SU-DHL-6 (cell line): Measurements from ENCODE around the gene AGRN.

Experiments
- H2AFZ ChIP-seq: fragments of 200-600 bp; sonication (generic); 2 replicates; pipeline ENCODE4 v1.6.1; 2014; ENCODE audit warnings: low read depth, mild to moderate bottlenecking, moderate library complexity, mixed read lengths, antibody characterized with exemption, low read length; ENCODE audit not compliant: severe bottlenecking
- H3F3A ChIP-seq: fragments of 200-600 bp; shearing (Covaris generic); 2 replicates; pipeline ENCODE4 v1.6.0; 2016; ENCODE audit warnings: antibody characterized with exemption, mild to moderate bottlenecking; ENCODE audit not compliant: insufficient read depth
- H3K27ac ChIP-seq: fragments of 200-600 bp; sonication (generic); 2 replicates; pipeline ENCODE4 v1.5.1; 2016; ENCODE audit warnings: low read depth, mild to moderate bottlenecking, low read length, moderate library complexity, mixed read lengths
- H3K27me3 ChIP-seq: fragments of 200-600 bp; sonication (generic), shearing (Covaris generic); 2 replicates; pipeline ENCODE4 v1.6.0; 2014; ENCODE audit warnings: mild to moderate bottlenecking, low read length
- H3K36me3 ChIP-seq: fragments of 200-600 bp; sonication (generic); 2 replicates; pipeline ENCODE4 v1.6.1; 2014; ENCODE audit warnings: mild to moderate bottlenecking, low read length, mixed read lengths
- H3K4me2 ChIP-seq: fragments of 300-600, 200-600 bp; shearing (Covaris generic), sonication (generic); 2 replicates; pipeline ENCODE4 v1.6.0; 2014; ENCODE audit warnings: low read length, low read depth, mild to moderate bottlenecking; ENCODE audit not compliant: poor library complexity, severe bottlenecking
- H3K4me3 ChIP-seq: fragments of 200-600 bp; sonication (generic); 2 replicates; pipeline ENCODE4 v1.5.1; 2014; ENCODE audit warnings: antibody characterized with exemption, low read length, mild to moderate bottlenecking, mixed read lengths; ENCODE audit not compliant: insufficient read depth, poor library complexity, severe bottlenecking
- H3K79me2 ChIP-seq: fragments of 200-600 bp; sonication (generic); 2 replicates; pipeline ENCODE4 v1.6.1; 2014; ENCODE audit warnings: mild to moderate bottlenecking, low read length, moderate library complexity; ENCODE audit not compliant: insufficient read depth
- H3K9ac ChIP-seq: fragments of 200-600 bp; sonication (generic); 2 replicates; pipeline ENCODE4 v1.7.0; 2014; ENCODE audit warnings: mild to moderate bottlenecking, low read length
- H3K9me2 ChIP-seq: fragments of 200-600 bp; sonication (generic); replicated peaks from 2 replicates; pipeline ENCODE4 v1.6.1; 2014; ENCODE audit warnings: low read length; ENCODE audit not compliant: insufficient read depth
- H3K9me3 ChIP-seq: fragments of 200-600 bp; sonication (generic); 2 replicates; pipeline ENCODE4 v1.6.1; 2014; ENCODE audit warnings: low read length, mixed read lengths; ENCODE audit not compliant: insufficient read depth
- H4K20me1 ChIP-seq: fragments of 200-600 bp; sonication (generic); 2 replicates; pipeline ENCODE4 v1.6.1; 2014; ENCODE audit warnings: low read depth, mild to moderate bottlenecking, antibody characterized with exemption, low read length, moderate library complexity, mixed read lengths
- EZH2phosphoT487 ChIP-seq: fragments of 200-600 bp; sonication (generic), shearing (Covaris generic); conservative IDR thresholded peaks from 2 replicates; pipeline ENCODE4 v1.6.1; 2018; ENCODE audit warnings: mild to moderate bottlenecking, antibody characterized with exemption, low read length, moderate library complexity, mixed read lengths
- TF ChIP-seq, protein P1 (sequence below): fragments of 200-600 bp; sonication (generic); IDR thresholded peaks from one replicate; pipeline ENCODE4 v1.5.1; 2017; ENCODE audit warnings: antibody characterized with exemption, mild to moderate bottlenecking, low read length, moderate library complexity; ENCODE audit not compliant: insufficient read depth, poor library complexity, severe bottlenecking

Gene AGRN

DNA sequence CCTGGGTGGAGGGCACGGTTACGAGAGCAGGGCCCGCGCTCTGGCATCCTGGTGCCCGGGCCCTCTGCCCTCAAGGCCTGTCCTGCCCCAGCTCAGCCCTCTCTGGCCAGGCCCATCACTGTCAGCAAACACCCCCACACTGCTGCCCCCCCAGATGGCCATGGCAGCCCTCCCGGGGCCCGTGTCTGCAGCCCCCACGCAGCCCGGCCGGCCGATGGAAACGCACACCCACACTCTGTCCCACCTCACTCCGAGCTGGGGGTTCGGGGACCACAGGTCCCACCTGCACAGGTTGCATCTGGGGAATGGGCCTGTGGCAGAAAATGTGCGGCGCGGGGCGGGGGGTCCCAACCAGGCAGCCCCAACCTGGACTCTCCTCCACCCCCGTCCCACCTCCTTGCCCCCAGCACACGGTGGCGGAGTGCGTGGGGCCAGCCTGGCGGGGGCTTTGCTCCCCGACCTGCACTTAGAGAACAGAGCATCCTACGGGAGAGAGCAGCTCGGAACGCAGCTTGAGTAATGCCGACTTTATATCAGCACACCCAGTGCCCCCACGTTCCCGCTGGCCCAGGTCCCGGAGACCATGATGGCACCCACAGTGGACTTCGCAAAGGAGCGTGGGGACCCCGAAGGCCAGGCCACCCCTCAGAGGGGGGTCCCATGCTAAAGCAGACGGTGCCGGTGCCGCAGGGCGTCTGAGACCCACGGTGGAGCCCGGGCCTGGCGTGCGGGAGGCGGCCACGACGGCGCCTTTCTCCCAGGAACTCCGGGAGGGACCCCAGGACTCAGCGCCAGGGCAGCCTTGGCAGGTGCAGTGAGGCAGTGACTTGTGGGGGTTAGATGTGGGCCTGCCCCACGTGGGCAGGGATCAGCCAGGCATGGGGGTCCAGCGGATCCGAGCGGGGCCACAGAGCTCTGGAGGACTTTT, 61.7 kb downstream of the AGRN start:
- Histone ChIP-seq H3K9me3 (no peaks in the 10 kb centered on the region), H3K36me3 (no peaks in the 10 kb centered on the region), H3F3A (no peaks in the 10 kb centered on the region; the same call in 1 of the 2 replicates), H3K9me2 (no peaks in the 10 kb centered on the region), H3K9ac (no peak overlapping the region), H3K27ac (no peak overlapping the region), H3K79me2 (no peaks in the 10 kb centered on the region), H4K20me1 (no peaks in the 10 kb centered on the region), H3K4me2 (no peak overlapping the region), H3K27me3 (no peaks in the 10 kb centered on the region), H3K4me3 (no peak overlapping the region), H2AFZ (no peak overlapping the region)
- TF ChIP-seq EZH2phosphoT487, result no peak
- TF ChIP-seq, protein P1, sequence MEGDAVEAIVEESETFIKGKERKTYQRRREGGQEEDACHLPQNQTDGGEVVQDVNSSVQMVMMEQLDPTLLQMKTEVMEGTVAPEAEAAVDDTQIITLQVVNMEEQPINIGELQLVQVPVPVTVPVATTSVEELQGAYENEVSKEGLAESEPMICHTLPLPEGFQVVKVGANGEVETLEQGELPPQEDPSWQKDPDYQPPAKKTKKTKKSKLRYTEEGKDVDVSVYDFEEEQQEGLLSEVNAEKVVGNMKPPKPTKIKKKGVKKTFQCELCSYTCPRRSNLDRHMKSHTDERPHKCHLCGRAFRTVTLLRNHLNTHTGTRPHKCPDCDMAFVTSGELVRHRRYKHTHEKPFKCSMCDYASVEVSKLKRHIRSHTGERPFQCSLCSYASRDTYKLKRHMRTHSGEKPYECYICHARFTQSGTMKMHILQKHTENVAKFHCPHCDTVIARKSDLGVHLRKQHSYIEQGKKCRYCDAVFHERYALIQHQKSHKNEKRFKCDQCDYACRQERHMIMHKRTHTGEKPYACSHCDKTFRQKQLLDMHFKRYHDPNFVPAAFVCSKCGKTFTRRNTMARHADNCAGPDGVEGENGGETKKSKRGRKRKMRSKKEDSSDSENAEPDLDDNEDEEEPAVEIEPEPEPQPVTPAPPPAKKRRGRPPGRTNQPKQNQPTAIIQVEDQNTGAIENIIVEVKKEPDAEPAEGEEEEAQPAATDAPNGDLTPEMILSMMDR, result no peak

DNA sequence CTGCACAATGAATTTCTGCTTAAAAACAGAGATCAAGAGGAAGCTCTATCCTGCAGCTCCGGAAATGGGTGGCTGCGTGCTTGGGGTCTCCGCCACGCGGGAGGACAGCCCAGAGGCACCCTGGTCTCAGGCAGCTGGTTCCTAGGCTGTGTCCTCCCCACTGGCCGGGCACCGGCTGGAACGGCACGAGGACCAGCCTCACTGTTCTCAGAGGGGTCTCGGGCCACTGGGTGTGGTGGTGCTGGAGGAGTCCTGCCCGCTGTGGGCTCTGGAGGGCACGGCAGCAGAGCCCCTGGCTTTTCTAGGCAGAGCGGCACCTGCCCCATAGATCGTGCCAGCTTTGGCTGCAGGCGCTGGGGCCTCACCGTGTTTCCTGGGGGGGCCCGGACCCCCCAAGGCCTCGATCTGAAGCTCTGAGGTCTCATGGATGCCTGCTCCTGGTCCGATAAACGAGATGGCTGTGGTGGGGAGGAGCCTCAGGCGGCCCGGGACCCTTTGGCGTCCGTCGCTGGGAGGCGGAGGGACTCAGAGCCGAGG, 62.4 kb downstream of the AGRN start:
- H3K4me2 ChIP-seq, result no peak overlapping the region

DNA sequence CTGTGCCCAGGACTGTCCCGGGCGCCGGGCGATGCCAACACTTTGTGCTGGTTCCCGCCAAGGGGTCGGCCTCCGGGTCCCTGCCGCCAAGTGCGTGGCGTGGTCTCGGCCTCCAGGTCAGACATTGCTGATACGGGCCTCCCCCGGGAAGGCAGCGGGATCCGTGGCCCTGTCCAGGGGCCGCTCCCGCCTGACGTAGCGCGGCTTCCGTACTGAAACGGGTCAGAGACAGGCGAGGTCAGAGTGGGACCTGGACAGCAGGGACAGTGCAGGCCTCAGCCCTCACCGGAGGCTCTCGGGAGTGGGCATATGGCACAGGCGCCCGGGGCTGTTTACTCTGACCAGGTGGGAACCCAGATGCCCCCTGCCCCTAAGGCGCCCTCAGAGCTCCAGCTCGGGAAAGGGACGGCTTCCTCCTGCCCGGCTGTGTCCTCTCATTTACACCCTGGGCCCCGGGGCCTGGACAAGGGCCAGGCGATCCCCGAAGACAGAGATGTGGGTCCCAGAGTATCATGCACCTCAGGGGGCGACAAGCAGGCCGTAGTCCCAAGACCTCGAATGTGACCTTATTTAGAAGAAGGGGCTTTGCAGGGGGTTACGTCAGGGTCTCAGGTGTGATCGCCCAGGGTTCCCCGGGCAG, 63.0 kb downstream of the AGRN start:
- Histone ChIP-seq H3K79me2 (no peaks in the 10 kb centered on the region), H3K36me3 (no peaks in the 10 kb centered on the region), H3K9me3 (no peaks in the 10 kb centered on the region), H3K27ac (no peak overlapping the region), H3K9ac (no peak overlapping the region), H4K20me1 (no peaks in the 10 kb centered on the region), H3F3A (no peaks in the 10 kb centered on the region; the same call in 1 of the 2 replicates), H2AFZ (no peak overlapping the region), H3K4me3 (no peak overlapping the region), H3K27me3 (no peaks in the 10 kb centered on the region), H3K9me2 (no peaks in the 10 kb centered on the region), H3K4me2 (no peak overlapping the region)
- TF ChIP-seq EZH2phosphoT487, result no peak
- TF ChIP-seq, protein P1, result no peak

More for the DNA sequence above, 62.4 kb downstream of the AGRN start:
- Histone ChIP-seq H3F3A (no peaks in the 10 kb centered on the region; the same call in 1 of the 2 replicates), H3K9me3 (no peaks in the 10 kb centered on the region), H3K27me3 (no peaks in the 10 kb centered on the region), H3K9ac (no peak overlapping the region), H3K4me3 (no peak overlapping the region), H3K27ac (no peak overlapping the region), H3K79me2 (no peaks in the 10 kb centered on the region), H4K20me1 (no peaks in the 10 kb centered on the region), H3K36me3 (no peaks in the 10 kb centered on the region), H3K9me2 (no peaks in the 10 kb centered on the region), H2AFZ (no peak overlapping the region)
- no peak for TF ChIP-seq EZH2phosphoT487
- TF ChIP-seq, protein P1, result no peak
